Stimulated activated naive CD8-positive, alpha-beta T cell treated with anti-CD3 and anti-CD28 coated beads, Interleukin-15, Interleukin-2, amounts not matched to agents 100 U/mL and 50 U/mL, for 24 hours (primary cell): ENCODE measurements around the gene GIPC1.
"Not testable (repeated sequence)": the region's sequence is repeated elsewhere in the genome, so short reads cannot be mapped to it uniquely, and the experiment has no call there.

Source experiments
- ATAC-seq: fragments of 150-1000 bp; cut with Tn5 transposase; one replicate; pipeline ENCODE4 v1.10.0; 2021
- DNase-seq: peaks from one replicate; pipeline ENCODE4 v3.0.0; 2021

The GIPC1 gene

DNA sequence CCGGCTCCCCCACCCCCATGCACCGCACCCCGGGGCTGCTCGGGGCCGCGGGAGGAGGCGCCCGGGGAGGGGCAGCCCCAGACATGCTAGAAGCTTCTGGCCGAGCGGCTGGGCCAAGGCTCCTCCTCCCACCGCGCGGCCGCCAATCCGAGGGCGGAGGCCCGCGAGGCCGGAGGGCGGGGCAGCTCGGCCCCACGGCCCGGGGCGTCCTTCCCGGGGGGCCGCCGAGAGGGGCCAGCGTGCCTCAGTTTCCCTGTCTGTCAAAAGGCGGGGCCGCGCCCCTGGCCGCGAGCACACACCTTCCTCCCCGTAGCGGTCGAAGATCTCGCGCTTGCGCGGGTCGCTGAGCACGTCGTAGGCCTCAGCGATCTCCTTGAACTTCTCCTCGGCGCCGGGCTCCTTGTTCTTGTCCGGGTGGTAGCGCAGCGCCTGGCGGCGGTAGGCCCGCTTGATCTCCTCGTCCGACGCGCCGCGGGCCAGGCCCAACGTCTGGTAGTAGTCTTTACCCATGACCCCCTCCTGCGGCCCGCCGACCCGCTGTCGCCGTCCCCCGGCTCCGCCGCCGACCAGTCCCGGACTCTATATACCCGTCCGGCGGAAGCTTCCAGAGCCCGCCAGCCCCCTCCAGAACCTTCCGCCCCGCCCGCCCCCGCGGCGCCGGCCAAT, 22.0 kb upstream of the GIPC1 start, which contains the start of gene DNAJB1:
TSS of gene DNAJB1 (minus strand) at position 558 of the 666 bp plus-strand sequence. CDS start at position 510, 48 bp downstream.
- peak; percentile 78 for DNase-seq

DNA sequence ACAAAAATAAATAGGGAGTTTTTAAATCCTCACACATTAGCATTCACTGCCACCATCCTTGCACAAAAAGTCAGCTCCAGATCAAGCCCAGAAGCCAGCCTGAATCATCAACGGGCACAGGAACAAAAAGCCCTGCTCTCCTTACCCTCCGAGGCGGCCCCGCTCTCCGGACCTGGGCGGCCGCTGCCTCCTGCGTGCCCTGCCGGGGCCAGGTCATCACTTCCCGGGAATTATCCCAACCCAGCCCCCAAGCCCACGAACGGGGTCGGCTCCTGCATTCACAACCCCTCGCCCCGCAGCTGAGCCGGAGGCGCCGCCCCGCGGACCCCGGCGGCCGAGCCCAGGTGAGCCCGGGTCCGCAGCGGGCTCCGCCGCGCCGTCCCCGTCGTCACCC, 21.5 kb upstream of the GIPC1 start:
- ATAC-seq, result no peak
- no peak for DNase-seq

More for the DNA sequence above, 22.0 kb upstream of the GIPC1 start, which contains the start of gene DNAJB1:
- peak; percentile 64 for ATAC-seq

DNA sequence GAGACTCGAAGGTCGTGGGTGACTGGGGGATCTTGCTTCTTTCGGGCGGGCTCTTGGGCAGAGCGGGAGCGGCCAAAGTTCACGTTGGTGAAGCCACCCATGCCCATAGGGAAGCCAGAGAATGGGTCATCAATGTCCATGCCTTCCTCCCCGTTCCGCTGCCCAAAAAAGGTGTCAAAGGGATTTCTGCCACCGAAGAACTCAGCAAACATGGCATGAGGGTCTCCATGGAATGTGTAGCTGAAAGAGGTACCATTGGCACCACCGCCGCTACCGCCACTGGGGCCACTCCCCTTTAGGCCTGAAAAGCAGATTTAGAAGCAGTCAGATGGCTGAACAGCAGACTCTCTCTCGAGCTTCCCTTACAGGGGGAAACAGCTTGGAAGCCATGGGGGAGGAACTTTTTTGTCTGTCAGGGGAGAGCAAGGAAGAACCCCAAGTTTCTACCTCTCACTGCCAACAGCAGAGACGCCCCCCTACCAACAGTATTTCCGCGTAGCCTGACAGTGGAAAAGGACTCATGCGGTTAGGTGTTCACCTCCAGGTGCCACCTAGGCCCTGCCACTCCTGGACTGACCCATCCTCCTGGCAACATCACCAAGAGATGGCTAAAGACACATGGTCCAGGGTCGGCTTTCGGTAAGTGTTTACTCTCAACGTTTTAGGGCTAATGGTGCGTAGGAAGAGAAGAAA, 21.0 kb upstream of the GIPC1 start:
- no peak for DNase-seq

DNA sequence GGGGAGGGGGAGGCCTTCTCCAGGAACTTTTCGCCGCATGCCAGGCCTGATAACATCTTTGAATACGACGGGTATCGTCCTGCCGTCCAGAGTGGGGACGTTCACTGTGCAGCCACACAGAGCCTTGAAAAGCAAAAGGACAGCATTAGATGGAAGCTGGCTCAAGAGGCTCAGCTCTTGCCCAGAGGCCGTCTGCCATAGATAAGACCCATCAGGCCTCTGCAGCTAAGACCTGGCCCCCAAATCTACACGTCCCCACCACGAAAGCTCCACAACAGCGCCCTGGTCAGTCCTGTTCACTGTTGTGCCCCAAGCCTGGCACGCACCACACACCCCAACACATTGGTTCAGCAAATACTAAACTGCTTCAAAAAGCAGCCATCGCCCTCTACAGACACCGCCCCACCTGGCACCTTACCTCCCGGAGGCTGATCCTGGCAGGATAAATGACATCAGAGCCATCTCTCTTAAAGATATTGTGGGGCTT, 20.2 kb upstream of the GIPC1 start:
- ATAC-seq (no peak), DNase-seq (no peak)

More for the DNA sequence above, 21.0 kb upstream of the GIPC1 start:
- no peak for ATAC-seq

DNA sequence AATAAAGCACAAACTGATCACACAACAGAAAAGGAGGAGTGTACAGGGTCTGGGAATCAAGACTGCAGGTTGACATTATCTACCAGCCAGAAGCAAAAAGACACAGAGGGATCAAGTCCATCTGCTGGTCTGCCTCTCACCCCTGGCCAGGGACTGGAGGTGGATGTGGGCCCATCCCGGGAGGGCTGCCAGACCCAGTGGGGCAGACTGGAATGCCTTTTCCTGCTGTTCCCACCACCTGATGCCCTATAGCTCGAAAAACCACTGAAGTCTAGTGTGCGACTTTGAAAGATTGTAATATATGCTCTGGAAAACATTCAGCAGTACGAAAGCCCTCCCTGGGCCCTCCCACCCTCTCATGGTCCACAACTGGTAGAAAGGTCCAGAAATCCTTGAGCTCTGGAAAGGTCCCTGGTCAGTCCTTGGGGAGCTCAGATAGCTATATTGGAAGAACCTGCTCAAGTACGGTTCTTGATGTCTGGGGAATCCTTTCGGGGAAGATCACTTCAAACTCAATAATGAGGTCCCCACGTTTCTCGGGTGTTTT, 19.6 kb upstream of the GIPC1 start:
- no peak for DNase-seq

DNA sequence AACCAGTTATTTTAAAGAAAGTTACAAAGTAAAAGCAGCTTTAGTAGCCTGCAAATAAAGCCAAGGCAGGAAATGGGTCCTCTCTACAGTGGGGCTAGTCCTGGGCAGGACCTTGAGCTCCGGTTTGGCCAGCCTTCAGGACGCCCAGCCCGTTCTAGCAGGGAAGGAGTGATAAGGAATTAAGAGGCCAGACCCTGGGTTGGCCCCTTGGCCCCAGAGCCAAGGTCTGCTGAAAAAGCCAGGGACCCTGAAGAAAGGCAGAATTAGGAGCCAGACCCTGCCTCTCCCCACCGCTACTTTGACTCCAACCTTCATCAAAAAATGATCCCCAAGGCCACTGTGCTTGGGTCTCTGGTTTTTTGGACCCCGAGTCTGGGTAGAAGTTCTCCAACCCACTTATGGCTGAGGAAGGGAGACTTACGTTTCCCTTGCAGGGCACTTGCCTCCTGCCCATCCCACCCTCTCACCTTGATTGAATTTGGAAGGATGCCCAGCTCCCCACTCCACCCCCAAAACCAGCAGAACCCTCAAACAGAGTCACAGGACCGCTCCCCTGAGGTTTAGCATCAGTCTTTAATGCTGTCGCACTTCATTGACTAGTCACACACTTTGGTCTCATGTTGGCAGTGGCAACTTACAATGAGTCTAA, 18.4 kb upstream of the GIPC1 start:
- ATAC-seq (no peak), DNase-seq (no peak)

More for the DNA sequence above, 19.6 kb upstream of the GIPC1 start:
- no peak for ATAC-seq

DNA sequence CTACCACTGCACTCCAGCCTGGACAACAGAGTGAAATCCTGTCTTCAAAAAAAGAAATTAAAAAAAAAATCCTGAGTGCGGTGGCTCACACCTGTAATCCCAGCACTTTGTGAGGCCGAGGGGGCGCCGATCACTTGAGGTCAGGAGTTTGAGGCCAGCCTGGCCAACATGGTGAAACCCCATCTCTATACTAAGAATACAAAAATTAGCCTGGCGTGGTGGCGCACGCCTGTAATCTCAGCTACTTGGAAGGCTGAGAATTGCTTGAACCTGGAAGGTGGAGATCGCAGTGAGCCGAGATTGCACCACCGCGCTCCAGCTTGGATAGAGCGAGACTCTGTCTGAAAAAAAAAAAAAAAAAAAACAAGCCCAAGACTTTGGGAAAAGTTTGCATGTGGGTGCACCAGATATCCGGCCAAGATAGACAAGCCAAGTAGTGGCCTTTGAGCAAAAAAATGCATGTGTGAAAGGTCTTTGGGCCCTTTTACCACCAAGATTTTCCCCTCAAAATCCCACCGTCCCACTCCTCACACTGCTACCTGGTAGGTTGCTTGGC, 16.6 kb upstream of the GIPC1 start:
- DNase-seq (no peak), ATAC-seq (no peak)

DNA sequence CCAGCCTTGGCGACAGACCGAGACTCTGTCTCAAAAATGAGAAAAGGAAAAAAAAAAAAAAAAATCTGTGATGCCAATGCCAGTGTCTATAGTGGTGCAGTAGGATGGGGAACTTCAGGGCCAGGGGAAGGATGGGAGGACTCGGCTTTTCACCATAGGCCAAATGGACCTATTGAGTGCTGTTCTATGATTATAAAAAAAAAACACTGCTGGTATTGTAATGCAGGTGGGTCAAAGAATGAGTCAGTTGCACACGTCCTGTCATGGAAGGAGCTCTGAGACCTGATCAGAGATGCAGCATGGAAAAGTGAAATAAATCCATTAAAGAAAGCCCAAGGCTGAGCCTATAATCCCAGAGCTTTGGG, 15.3 kb upstream of the GIPC1 start:
- ATAC-seq, result no peak
- DNase-seq, result no peak

DNA sequence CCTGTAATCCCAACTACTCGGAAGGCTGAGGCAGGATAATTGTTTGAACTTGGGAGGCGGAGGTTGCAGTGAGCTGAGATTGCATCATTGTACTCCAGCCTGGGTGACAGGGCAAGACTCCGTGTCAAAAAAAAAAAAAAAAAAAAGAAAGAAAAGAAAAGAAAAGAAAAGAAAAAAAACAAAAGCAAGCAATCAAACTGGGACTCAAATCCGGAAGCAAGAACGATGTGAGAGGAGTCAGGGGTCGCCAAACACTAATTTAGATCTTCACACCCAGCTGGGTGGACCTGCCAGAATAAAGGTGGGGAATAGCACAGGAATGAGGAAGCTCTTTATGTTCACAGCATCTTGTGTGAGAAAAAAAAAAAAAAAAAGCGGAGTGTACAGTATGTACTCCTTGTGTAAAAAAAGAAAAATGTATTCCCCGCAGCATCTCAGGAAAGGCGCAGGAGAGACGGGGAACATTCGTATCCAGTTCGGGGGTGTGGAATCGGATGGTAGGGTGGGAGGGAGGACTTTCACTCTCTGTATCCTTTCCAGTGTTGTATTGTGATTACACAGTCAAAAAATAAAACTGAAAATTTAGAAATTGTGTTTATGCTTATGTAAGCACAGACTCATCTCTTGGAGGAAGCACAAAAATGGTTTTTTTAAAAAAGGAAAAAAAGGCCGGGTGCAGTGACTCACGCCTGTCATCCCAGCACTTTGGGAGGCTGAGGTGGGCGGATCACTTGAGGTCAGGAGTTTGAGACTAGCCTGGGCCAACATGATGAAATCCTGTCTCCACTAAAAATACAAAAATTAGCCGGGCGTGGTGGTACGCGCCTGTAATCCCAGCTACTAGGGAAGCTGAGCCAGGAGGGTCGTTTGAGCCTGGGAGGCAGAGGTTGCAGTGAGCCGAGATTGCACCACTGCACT, 14.6 kb upstream of the GIPC1 start:
- DNase-seq (no peak), ATAC-seq (no peak)

DNA sequence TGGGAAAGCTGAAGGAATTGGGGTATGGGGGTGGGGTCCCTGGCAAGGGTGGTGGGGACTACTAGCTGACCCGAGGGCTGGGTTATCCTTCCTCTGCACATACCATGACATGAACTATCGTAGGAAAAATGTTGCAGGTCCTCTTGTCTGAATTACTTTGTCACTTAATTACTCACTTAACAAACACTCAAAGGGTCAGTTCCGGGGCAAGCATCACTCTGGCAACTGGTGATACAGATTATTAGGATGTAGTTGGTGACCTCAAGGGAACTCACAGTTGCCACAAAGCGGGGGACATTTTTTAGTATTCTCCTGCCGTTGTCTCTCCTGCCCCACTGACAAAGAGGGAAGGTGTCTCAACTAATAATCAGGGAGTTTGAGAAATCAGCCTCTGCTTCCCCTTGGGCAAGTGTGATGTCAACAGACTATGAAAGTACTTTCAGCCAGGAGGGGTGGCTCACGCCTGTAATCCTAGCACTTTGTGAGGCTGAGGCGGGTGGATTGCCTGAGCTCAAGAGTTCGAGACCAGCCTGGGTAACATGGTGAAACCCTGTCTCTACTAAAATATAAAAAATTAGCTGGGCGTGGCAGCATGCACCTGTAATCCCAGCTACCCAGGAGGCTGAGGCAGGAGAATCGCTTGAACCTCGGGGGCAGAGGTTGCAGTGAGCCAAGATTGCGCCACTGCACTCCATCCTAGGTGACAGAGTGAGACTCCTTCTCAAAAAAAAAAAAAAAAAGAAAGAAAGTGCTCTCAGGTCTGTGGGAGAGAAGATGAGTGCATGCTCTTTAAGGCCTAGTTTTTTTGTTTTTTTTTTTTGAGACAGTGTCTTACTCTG, 12.0 kb upstream of the GIPC1 start:
- DNase-seq, result no peak
- no peak for ATAC-seq

DNA sequence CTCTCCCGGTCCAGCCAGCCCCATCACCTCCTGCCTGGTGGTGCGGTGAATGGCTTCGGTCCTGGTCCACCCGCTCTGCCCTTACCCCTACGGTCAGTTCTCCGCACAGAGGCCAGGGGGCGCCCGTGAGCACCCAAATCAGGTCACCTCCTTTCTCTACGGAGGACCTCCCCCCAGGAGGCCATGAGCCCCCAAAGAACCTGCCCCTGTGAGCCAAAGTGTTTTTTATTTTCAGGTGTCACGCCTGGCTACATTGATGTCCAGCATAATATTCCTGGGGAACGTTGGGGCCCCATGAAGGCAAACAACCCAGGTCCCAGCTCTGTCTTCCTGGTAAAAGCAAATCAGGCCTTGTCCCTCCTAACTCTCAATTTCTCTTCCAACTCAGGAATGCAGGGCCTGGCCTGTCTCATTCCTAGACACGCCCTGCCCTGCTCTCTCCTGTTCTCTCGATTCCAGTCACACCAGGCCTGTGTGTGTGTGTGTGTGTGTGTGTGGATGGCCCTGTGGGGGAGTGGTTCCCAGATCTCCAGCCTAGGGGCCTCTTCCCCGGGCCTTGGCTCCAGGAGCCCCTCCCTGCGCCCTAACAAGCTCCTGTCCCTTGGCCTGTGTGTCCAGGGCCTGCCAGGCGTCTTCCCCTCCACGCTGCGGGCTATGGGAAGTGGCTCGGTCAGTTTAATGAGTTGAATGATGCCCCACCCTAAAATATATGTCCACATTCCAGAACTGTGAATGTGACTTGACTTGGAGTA, 9.7 kb upstream of the GIPC1 start:
- ATAC-seq, result peak; percentile 77
- peak; percentile 85 for DNase-seq

DNA sequence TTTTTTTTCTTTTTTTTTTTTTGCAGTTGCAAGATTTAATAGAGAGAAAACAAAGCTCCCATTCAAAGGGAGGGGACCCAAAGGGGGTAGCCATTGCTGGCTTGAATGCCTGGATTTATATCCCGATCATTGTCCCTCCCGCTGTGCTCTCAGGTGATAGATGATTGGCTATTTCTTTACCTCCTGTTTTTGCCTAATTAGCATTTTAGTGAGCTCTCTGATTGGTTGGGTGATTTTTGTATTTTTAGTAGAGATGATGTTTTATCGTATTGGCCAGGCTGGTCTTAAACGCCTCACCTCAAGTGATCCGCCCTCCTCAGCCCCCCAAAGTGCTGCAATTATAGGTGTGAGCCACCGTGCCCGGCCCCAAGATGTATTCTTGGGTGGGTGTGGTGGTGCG, 8.6 kb upstream of the GIPC1 start:
- not testable (repeated sequence) for ATAC-seq, DNase-seq

DNA sequence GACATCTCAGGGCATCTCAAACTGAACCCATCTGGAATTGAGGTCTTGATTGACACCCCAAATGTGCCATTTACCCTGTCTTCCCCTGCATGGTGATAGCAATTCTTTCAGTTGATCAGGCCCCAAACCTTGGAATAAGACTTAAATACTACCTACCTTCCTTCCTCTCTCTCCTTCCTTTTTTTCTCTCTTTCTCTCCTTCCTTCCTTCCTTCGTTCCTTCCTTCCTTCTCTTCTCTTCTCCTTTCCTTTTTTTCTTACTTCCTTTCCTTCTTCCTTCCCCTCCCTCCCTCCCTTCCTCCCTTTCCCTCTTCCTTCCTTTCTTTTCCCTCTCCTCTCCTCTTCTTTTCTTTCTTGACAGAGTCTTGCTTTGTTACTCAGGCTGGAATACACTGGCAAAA, 7.4 kb upstream of the GIPC1 start:
- DNase-seq (no peak), ATAC-seq (no peak)

DNA sequence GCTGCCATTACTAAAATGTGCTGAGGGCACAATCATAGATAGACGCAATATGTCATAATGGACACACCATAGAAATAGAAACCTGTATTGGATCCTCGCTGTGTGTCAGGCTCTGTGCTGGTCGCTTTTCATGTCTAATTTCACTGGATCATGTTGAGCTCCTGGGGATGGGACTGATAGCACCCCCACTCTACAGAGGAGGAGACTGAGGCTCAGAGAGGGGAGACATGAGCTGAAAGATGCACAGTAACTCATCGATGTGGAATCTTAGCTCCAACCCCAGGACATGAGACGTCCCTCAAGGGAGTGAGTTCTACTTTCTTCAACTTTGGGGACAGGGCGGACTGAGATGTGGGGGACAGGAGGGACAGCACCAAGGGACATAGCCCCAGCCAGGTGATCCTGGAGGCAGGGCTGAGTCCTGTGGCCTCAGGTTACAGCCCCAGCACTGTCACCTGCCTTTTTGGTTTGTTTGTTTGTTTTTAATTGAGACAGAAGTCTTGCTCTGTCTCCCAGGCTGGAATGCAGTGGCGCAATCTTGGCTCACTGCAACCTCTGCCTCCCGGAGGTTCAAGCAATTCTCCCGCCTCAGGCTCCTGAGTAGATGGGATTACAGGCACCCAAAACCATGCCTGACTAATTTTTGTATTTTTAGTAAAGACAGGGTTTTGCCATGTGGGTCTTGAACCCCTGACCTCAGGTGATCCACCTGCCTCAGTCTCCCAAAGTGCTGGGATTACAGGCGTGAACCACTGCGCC, 6.6 kb upstream of the GIPC1 start:
- ATAC-seq, result no peak
- DNase-seq, result no peak

DNA sequence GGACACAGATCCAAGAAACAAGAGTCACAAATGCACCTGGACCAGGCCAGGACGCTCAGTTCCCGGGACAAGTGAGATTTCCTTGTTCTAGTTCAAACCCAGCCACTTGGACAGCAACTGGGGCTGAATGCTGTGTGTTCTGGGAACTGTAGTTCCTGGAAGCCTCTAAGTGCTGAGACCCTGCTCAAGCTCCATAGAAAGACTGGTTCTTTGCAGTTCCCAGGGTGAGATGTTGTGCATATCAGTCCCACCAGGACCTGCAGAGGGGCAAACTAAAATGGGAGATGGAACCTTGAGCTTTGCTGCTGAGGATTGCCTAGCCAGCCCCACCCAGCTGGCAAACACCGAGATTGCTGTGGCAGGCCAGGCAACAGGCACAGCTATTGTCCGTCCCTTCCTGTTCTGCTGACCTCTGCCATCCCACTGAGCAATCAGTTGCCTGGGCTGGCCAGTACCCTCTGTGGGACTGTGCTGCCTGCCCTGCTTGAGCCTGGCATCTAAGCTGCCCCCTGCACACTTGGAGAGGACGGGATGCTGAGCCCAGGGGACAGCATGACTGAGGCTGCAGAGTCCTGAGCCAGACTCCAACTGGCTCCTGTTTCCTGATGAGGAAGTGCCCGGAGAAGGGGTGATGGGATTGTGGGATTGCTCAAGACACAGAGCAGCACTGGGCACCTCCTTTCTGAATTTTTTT, 1.4 kb upstream of the GIPC1 start:
- ATAC-seq (no peak), DNase-seq (no peak)

DNA sequence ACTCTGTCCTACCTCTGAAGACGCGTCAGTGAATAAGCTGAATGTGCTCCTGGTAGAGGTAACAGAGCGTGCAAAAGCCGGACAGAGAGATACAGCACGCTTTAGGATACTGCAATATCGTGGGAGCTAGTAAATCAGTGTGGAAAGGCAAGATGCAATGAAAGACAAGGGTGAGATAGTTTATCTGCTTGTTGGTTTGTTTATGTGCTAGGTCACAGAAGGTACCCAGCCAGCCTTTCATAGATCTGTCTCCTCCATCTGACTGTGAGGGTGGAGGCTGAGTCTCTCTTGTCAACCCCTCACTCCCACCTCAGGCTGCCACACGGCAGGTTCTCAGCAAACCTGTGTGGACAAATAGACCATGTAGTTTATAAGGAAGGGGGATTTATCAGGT, 904 bp upstream of the GIPC1 start:
- ATAC-seq (no peak), DNase-seq (no peak)

DNA sequence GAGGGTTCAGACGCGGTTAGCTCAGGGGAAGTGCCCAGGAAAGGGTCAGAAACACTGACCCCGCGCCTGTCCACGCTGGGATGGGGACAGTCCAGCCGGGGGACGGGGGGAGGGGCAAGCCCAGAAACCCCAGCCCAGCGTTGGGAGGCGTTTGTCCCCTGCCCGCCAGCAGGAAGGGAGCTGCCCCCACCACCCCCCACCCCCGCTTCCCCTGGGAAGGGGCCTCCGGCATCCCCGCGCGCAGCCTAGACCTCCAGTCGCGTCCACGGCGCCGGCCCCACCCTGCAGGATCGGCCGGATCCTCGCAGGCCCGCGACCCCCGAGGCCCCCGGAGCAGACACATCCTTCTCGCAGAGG, 277 bp downstream of the GIPC1 start:
- no peak for ATAC-seq
- DNase-seq, result no peak

DNA sequence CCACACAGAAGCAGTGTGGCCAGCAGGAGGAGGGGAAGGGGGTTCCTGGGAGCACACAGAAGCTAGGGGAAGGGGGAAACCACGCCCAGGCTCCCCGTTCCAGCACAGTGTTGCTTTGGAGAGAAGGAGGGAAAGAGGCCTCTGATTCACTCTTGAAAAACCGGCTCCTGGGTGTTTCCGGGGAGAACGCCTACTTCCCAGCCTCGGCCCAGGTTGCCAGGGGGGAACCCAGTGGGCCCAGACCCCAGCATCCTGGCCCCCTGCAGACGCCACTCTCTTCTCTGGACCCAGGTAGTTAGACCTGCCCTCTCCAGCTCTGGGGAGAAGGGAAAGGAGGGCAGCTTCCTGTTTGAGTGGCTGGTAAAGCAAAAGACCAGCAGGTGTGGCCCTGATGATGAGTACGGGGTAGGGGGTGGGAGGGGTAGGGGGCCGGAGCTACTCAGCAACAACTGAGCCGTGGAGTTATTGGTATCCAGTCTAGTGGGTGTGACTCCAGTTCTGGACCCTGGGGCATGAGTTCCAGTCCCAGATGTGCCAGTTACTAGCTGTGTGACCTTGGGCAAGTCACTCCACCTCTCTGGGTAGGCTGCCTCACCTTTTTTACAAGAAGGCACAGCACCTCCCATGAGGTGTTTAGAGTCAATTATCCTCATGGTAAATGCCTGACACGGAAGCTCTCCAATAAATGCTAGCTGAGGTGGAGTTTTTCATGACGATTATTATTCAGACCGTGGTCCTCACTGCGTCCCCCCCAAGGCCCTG, 836 bp downstream of the GIPC1 start:
- ATAC-seq (no peak), DNase-seq (no peak)
